Activated CD8-positive, alpha-beta T cell treated with anti-CD3 and anti-CD28 coated beads for 36 hours (primary cell): Measurements from ENCODE around the gene ATP6V0D1. TPM values are rescaled to one million over a fixed set of nuclear protein-coding genes. Genes with fewer than 3 reads are reported as not detected.

Experiments
- ATAC-seq: fragments of 200-7000 bp; cut with Tn5 transposase; one replicate; pipeline ENCODE4 v1.10.0; 2021; ENCODE audit warnings: mild to moderate bottlenecking, moderate library complexity
- CTCF ChIA-PET: fragments of 350-600 bp; sonication (Branson Sonifier 250); formaldehyde crosslinking; loops from one replicate; lab custom pipeline; 2021; ENCODE audit warnings: antibody characterized with exemption; lab: Charles Lee
- POLR2A ChIA-PET: fragments of 350-600 bp; sonication (Branson Sonifier 250); formaldehyde crosslinking; loops from one replicate; lab custom pipeline; 2021; ENCODE audit warnings: antibody characterized with exemption; lab: Charles Lee
- DNase-seq: peaks from one replicate; pipeline ENCODE4 v3.0.0-alpha.2; 2020
- H3K27ac Mint-ChIP-seq: one replicate; pipeline ENCODE4 v1.8.0; 2021; ENCODE audit warnings: mild to moderate bottlenecking, mixed read lengths
- H3K27me3 Mint-ChIP-seq: one replicate; pipeline ENCODE4 v1.8.0; 2021; ENCODE audit warnings: mixed read lengths
- H3K36me3 Mint-ChIP-seq: one replicate; pipeline ENCODE4 v1.8.0; 2021; ENCODE audit warnings: low read depth, mixed read lengths
- H3K4me1 Mint-ChIP-seq: one replicate; pipeline ENCODE4 v1.8.0; 2021; ENCODE audit warnings: low read depth, mixed read lengths
- H3K4me3 Mint-ChIP-seq: one replicate; pipeline ENCODE4 v1.8.0; 2021; ENCODE audit warnings: mild to moderate bottlenecking, moderate library complexity, mixed read lengths
- H3K9me3 Mint-ChIP-seq: one replicate; pipeline ENCODE4 v1.8.0; 2021; ENCODE audit warnings: mixed read lengths
- intact Hi-C: fragments of 100-400 bp; cut with micrococcal nuclease; formaldehyde crosslinking; loops from one replicate; pipeline ENCODE4 v1.10.0; 2022
- total RNA-seq, 2 experiments: library from RNA; stranded (reverse); gene quantifications; one replicate each; pipeline ENCODE4 v1.2.3, GENCODE V29; 2021
- TF ChIP-seq, protein P1 (sequence below): fragments of 200-600 bp; IDR thresholded peaks from one replicate; pipeline ENCODE4 v1.8.0; 2022; ENCODE audit warnings: antibody characterized with exemption, mild to moderate bottlenecking

ATP6V0D1 gene
- total RNA-seq, 2 experiments from 2014 or later: 17.5 to 18.2 TPM

DNA sequence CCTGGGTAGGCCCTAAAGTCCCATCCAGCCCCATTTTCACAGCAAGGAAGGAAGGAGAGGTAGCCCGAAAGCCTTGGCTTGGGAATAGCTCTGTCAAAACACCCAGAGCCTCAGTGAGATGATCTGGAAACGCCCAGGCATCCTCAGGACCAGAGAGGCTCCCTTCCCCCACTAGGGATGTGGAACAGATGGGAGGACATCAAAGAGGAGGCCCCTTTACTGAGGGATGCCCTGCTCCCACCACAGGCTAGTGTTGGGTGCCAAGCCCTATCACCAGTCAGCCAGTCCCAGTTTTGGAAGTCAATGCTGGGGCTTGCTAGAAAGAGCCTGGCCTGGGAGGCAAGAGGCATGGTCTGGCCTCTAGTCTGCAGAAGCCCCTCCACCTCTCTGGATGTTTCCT lies 92.4 kb downstream of the ATP6V0D1 start:
- intact Hi-C loops: no loop called here
- Mint-ChIP-seq H3K4me1 (peaks cover 9% of the 10 kb centered on the region), H3K27me3 (peaks cover 8% of the 10 kb centered on the region), H3K27ac (no peak overlapping the region), H3K4me3 (no peak overlapping the region), H3K9me3 (no peaks in the 10 kb centered on the region), H3K36me3 (no peaks in the 10 kb centered on the region)
- ChIA-PET CTCF (interaction anchor here (1.4 to 2.6 kb wide), 2 partner anchors 11 to 128 kb away, joined by 4 to 13 read pairs; no protein-coding TSS in a partner anchor), POLR2A (no interaction called here)
- ATAC-seq (no peak), DNase-seq (no peak)
- TF ChIP-seq, protein P1, sequence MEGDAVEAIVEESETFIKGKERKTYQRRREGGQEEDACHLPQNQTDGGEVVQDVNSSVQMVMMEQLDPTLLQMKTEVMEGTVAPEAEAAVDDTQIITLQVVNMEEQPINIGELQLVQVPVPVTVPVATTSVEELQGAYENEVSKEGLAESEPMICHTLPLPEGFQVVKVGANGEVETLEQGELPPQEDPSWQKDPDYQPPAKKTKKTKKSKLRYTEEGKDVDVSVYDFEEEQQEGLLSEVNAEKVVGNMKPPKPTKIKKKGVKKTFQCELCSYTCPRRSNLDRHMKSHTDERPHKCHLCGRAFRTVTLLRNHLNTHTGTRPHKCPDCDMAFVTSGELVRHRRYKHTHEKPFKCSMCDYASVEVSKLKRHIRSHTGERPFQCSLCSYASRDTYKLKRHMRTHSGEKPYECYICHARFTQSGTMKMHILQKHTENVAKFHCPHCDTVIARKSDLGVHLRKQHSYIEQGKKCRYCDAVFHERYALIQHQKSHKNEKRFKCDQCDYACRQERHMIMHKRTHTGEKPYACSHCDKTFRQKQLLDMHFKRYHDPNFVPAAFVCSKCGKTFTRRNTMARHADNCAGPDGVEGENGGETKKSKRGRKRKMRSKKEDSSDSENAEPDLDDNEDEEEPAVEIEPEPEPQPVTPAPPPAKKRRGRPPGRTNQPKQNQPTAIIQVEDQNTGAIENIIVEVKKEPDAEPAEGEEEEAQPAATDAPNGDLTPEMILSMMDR: no peak

DNA sequence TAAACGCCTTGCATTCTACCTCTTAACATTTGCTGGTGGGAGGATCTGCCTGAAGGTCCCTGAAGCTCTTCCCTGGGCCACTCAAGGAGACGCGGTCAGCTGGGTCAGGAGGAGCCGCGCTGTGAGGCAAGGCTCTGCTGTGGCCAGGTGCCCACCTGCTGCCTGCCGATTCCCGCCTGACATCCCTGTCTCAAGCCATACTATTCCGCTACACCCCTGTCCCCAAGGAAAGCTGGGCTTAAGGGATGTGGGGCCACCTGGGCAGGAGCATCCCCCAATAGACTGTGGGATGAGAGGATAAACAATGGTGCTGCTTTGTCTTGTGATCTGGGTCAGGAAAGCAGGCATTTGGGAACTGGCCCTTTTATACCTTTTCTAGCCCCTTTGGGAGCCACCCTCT lies 92.8 kb downstream of the ATP6V0D1 start:
- CTCF ChIA-PET: interaction anchor here (0.8 to 2.6 kb wide), 3 partner anchors 11 to 127 kb away, joined by 3 to 13 read pairs (median 4); no protein-coding TSS in a partner anchor

More for the DNA sequence above, 92.8 kb downstream of the ATP6V0D1 start:
- intact Hi-C loops: no loop called here
- H3K4me3 Mint-ChIP-seq: no peak overlapping the region
- TF ChIP-seq, protein P1: no peak
- ATAC-seq (no peak), DNase-seq (no peak)
- no peaks in the 10 kb centered on the region for H3K9me3 Mint-ChIP-seq
- H3K36me3 Mint-ChIP-seq: no peaks in the 10 kb centered on the region
- H3K27me3 Mint-ChIP-seq: peaks cover 7% of the 10 kb centered on the region
- no peak overlapping the region for H3K27ac Mint-ChIP-seq
- peaks cover 9% of the 10 kb centered on the region for H3K4me1 Mint-ChIP-seq
- POLR2A ChIA-PET: no interaction called here

Other genes starting within 250 kb of the ATP6V0D1 start
- gene FHOD1, start 233.7 kb downstream of the ATP6V0D1 start, total RNA-seq: 100 to 1,000 TPM; 102 to 105 TPM
- 1 to 10 TPM; 7.7 to 8.1 TPM for gene SLC9A5, start 232.2 kb downstream of the ATP6V0D1 start, total RNA-seq
- gene PLEKHG4, start 201.6 kb downstream of the ATP6V0D1 start, total RNA-seq: 10 to 100 TPM; 17.3 to 20.8 TPM
- gene KCTD19, start 154.4 kb downstream of the ATP6V0D1 start, total RNA-seq: 1 to 10 TPM; 3.0 to 3.9 TPM
- under 1 TPM; 0.81 to 0.90 TPM for gene LRRC36, start 154.3 kb downstream of the ATP6V0D1 start, total RNA-seq
- gene TPPP3, start 87.7 kb downstream of the ATP6V0D1 start, total RNA-seq: not detected
- under 1 TPM; 0.54 to 0.60 TPM for gene ZDHHC1, start 64.7 kb downstream of the ATP6V0D1 start, total RNA-seq
- gene HSD11B2, start 50.0 kb downstream of the ATP6V0D1 start, total RNA-seq: 1 to 10 TPM; 1.6 to 2.3 TPM
- gene AGRP, start 2.4 kb upstream of the ATP6V0D1 start, total RNA-seq: not detected
- 10 to 100 TPM; 15.7 to 20.0 TPM for gene RIPOR1, start 47.7 kb upstream of the ATP6V0D1 start, total RNA-seq
- gene CTCF, start 81.4 kb upstream of the ATP6V0D1 start, total RNA-seq: 10 to 100 TPM; 47.4 to 50.6 TPM
- 100 to 1,000 TPM; 151 to 155 TPM for gene CARMIL2, start 164.0 kb upstream of the ATP6V0D1 start, total RNA-seq
- gene ACD, start 179.1 kb upstream of the ATP6V0D1 start, total RNA-seq: 10 to 100 TPM; 50.8 to 53.7 TPM
- gene PARD6A, start 179.8 kb upstream of the ATP6V0D1 start, total RNA-seq: 1 to 10 TPM; 6.3 to 7.2 TPM
- 1 to 10 TPM; 8.4 to 8.9 TPM for gene ENKD1, start 185.6 kb upstream of the ATP6V0D1 start, total RNA-seq
- 1 to 10 TPM; 2.8 to 4.7 TPM for gene C16orf86, start 185.7 kb upstream of the ATP6V0D1 start, total RNA-seq
- 10 to 100 TPM; 11.6 to 14.1 TPM for gene GFOD2, start 238.2 kb upstream of the ATP6V0D1 start, total RNA-seq